ENCODE measurements around the gene SGTA. TPM values are rescaled to one million over a fixed set of nuclear protein-coding genes. Genes with fewer than 3 reads are reported as not detected.

The SGTA gene
- total RNA-seq, 3 donors from 2014 or later (not counting 1 experiment from before 2014, with no cell fraction given), result 35.2 to 38.1 (median 36.2) TPM

- no peak for DNase-seq
- no peak for TF ChIP-seq CTCF (IDR thresholded peaks at IDR 0.05)
- Histone ChIP-seq H3K36me3 (ENCODE audit: control insufficient read depth, insufficient read depth, low read length) (peaks cover 2% of the 10 kb centered on the region), H3K27me3 (ENCODE audit: control insufficient read depth, insufficient read depth, low read length) (no peaks in the 10 kb centered on the region), H3K27ac (ENCODE audit: low read length) (no peak overlapping the region), H3K4me1 (ENCODE audit: control insufficient read depth, insufficient read depth, low read length) (peaks cover 44% of the 10 kb centered on the region), H3K9me3 (ENCODE audit: control insufficient read depth, insufficient read depth, low read length) (no peaks in the 10 kb centered on the region), H3K4me3 (ENCODE audit: low read length) (no peak overlapping the region)
- no peak for ATAC-seq
- H3K4me3 Mint-ChIP-seq, result no peak overlapping the region
- peaks cover 37 to 46% of the 10 kb centered on the region in 2 donors for H3K4me1 Mint-ChIP-seq
- intact Hi-C loops (cut with micrococcal nuclease), result no loop called here
- no peaks in the 10 kb centered on the region for H3K9me3 Mint-ChIP-seq
- no peaks in the 10 kb centered on the region for H3K36me3 Mint-ChIP-seq
- no peaks in the 10 kb centered on the region for H3K27me3 Mint-ChIP-seq (ENCODE audit: low read depth in 2 of 2)
- WGBS (ENCODE audit: insufficient coverage), result 91% methylated on average over 14 of the region's 14 CpGs
- no peak overlapping the region for H3K27ac Mint-ChIP-seq
Measured at GRCh38 chr19:2779121-2779740, 3.8 kb downstream of the SGTA start.

- Histone ChIP-seq H3K27me3 (ENCODE audit: control insufficient read depth, insufficient read depth, low read length) (no peaks in the 10 kb centered on the region), H3K27ac (ENCODE audit: low read length) (no peak overlapping the region), H3K9me3 (ENCODE audit: control insufficient read depth, insufficient read depth, low read length) (no peaks in the 10 kb centered on the region), H3K4me3 (ENCODE audit: low read length) (no peak overlapping the region), H3K36me3 (ENCODE audit: control insufficient read depth, insufficient read depth, low read length) (peaks cover 2% of the 10 kb centered on the region), H3K4me1 (ENCODE audit: control insufficient read depth, insufficient read depth, low read length) (peaks cover 36% of the 10 kb centered on the region)
- H3K27ac Mint-ChIP-seq, result no peak overlapping the region
- H3K27me3 Mint-ChIP-seq (ENCODE audit: low read depth in 2 of 2), result no peaks in the 10 kb centered on the region
- peaks cover 31 to 35% of the 10 kb centered on the region in 2 donors for H3K4me1 Mint-ChIP-seq
- ATAC-seq (no peak), DNase-seq (no peak)
- no peak for TF ChIP-seq CTCF (IDR thresholded peaks at IDR 0.05)
- no peaks in the 10 kb centered on the region for H3K36me3 Mint-ChIP-seq
- no peaks in the 10 kb centered on the region for H3K9me3 Mint-ChIP-seq
- no peak overlapping the region for H3K4me3 Mint-ChIP-seq
- 91% methylated on average over 19 of the region's 19 CpGs for WGBS (ENCODE audit: insufficient coverage)
- intact Hi-C loops (cut with micrococcal nuclease), result no loop called here
Measured at GRCh38 chr19:2777952-2778683, 5.0 kb downstream of the SGTA start.

- peak overlapping the region; percentile 87 for H3K4me3 Mint-ChIP-seq
- Histone ChIP-seq H3K27ac (ENCODE audit: low read length) (peak overlapping the region; percentile 83), H3K4me1 (ENCODE audit: control insufficient read depth, insufficient read depth, low read length) (peaks cover 23% of the 10 kb centered on the region), H3K9me3 (ENCODE audit: control insufficient read depth, insufficient read depth, low read length) (no peaks in the 10 kb centered on the region), H3K4me3 (ENCODE audit: low read length) (peak overlapping the region; percentile 5), H3K36me3 (ENCODE audit: control insufficient read depth, insufficient read depth, low read length) (peaks cover 2% of the 10 kb centered on the region), H3K27me3 (ENCODE audit: control insufficient read depth, insufficient read depth, low read length) (no peaks in the 10 kb centered on the region)
- TF ChIP-seq CTCF (IDR thresholded peaks at IDR 0.05), result no peak
- H3K27me3 Mint-ChIP-seq (ENCODE audit: low read depth in 2 of 2), result no peaks in the 10 kb centered on the region
- no peaks in the 10 kb centered on the region for H3K9me3 Mint-ChIP-seq
- ATAC-seq, result peak; percentile 70 to 88 (median 79)
- intact Hi-C loops (cut with micrococcal nuclease), result no loop called here
- H3K36me3 Mint-ChIP-seq, result no peaks in the 10 kb centered on the region
- H3K4me1 Mint-ChIP-seq, result peaks cover 23 to 32% of the 10 kb centered on the region in 2 donors
- DNase-seq, result peak; percentile 55 to 81
- peak overlapping the region; percentile 95 to 96 for H3K27ac Mint-ChIP-seq
- 42% methylated on average over 29 of the region's 29 CpGs for WGBS (ENCODE audit: insufficient coverage)
Measured at GRCh38 chr19:2775556-2776430, 7.3 kb downstream of the SGTA start.

Data from natural killer cell (primary cell).